NB4 (cell line): ENCODE data around the gene RABAC1.

Experiments
- POLR2A ChIP-seq: IDR thresholded peaks from 2 replicates; pipeline ENCODE4 v1.6.1; 2011; ENCODE audit warnings: mild to moderate bottlenecking; ENCODE audit not compliant: insufficient read length; ENCODE audit errors: extremely low read depth
- TF ChIP-seq, protein P1 (sequence below): IDR thresholded peaks from 2 replicates; pipeline ENCODE4 v1.6.1; 2011; ENCODE audit warnings: low read depth, low read length
- TF ChIP-seq, protein P2 (sequence below): IDR thresholded peaks from one replicate; pipeline ENCODE4 v1.5.1; 2012; ENCODE audit warnings: low read depth, low read length

GRCh38 chr19:41917676-41918075, 41.4 kb downstream of the RABAC1 start:
- TF ChIP-seq, protein P1, sequence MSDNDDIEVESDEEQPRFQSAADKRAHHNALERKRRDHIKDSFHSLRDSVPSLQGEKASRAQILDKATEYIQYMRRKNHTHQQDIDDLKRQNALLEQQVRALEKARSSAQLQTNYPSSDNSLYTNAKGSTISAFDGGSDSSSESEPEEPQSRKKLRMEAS, result no peak
- TF ChIP-seq POLR2A, result no peak
- TF ChIP-seq, protein P2, sequence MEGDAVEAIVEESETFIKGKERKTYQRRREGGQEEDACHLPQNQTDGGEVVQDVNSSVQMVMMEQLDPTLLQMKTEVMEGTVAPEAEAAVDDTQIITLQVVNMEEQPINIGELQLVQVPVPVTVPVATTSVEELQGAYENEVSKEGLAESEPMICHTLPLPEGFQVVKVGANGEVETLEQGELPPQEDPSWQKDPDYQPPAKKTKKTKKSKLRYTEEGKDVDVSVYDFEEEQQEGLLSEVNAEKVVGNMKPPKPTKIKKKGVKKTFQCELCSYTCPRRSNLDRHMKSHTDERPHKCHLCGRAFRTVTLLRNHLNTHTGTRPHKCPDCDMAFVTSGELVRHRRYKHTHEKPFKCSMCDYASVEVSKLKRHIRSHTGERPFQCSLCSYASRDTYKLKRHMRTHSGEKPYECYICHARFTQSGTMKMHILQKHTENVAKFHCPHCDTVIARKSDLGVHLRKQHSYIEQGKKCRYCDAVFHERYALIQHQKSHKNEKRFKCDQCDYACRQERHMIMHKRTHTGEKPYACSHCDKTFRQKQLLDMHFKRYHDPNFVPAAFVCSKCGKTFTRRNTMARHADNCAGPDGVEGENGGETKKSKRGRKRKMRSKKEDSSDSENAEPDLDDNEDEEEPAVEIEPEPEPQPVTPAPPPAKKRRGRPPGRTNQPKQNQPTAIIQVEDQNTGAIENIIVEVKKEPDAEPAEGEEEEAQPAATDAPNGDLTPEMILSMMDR, result no peak
